ENCODE measurements around the gene LZTS2.
A peak's percentile ranks its signal among the peaks of the same experiment; 100 is the strongest.

LZTS2 gene

DNA sequence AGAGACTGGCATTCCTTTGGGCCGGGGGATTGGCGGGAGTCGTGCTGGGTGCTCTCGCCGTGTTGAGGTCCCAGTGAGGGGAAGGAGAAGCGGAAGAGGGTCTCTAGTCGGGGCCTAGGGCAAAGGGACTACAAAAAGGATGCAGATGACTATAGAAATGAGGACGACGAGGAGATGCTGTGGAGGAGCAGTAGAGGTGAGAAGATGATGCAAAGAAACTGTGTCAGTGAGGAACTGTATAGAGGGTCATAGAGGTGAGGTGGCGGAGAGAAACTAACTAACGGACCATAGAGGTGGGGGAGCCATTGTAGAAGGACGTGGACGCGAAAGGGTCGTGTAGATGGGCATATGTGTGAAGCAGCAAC, 11.9 kb upstream of the LZTS2 start:
- no peak for DNase-seq
- peaks cover 4 to 36% (median 25%) of the 10 kb centered on the region in 4 experiments for H3K4me1 ChIP-seq (ENCODE audit: control extremely low read depth in 1 of 4, control insufficient read depth in 4 of 4, insufficient read depth in 4 of 4, low read length in 3 of 4)
- ChIA-PET CTCF (interaction anchor here (1.8 to 23.7 kb wide), 4 partner anchors 10 to 42 kb away, joined by 5 to 311 read pairs (median 26); partner anchors contain the start of gene LZTS2), POLR2A (interaction anchor here (1.2 kb wide), 1 partner anchor 12 kb away, joined by 3 read pairs; the partner anchor contains the start of gene LZTS2)
- peak overlapping the region in 1 of 2 experiments; percentile 76 for H3K27ac ChIP-seq (ENCODE audit: insufficient read depth in 1 of 2, low read depth in 1 of 2, low read length in 2 of 2, poor library complexity in 1 of 2, severe bottlenecking in 2 of 2)
- no peaks in the 10 kb centered on the region for H3K27me3 ChIP-seq (replicated peaks in 2 of 5; ENCODE audit: control insufficient read depth in 4 of 5, insufficient read depth in 5 of 5, low read length in 4 of 5)
- peaks cover 11 to 50% (median 37%) of the 10 kb centered on the region in 4 experiments for H3K36me3 ChIP-seq (ENCODE audit: control insufficient read depth in 4 of 4, insufficient read depth in 4 of 4, low read length in 3 of 4)
- H3K9me3 ChIP-seq (ENCODE audit: control extremely low read depth in 1 of 5, control insufficient read depth in 4 of 5, insufficient read depth in 2 of 5, low read depth in 1 of 5, low read length in 4 of 5) = no peaks in the 10 kb centered on the region
- WGBS (ENCODE audit: insufficient coverage) = 3% methylated on average over 15 of the region's 15 CpGs
- H3K4me3 ChIP-seq (ENCODE audit: control insufficient read depth in 1 of 7, extremely low read depth in 1 of 7, insufficient read depth in 4 of 7, low read depth in 2 of 7, low read length in 6 of 7) = peak overlapping the region; percentile 65 to 98 (median 93)

DNA sequence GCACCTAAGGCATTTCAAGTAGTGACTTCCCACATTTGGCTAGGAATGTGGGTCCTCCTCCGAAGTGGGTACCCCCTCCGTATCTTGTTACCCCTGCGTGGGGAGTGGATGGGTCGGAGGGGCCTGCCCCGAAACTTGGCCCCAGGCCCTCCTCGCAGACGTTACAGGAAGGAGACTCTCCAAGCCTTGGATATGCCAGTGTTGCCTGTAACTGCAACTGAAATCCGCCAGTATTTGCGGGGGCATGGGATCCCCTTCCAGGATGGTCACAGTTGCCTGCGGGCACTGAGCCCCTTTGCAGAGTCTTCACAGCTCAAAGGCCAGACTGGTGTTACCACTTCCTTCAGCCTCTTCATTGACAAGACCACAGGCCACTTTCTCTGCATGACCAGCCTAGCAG, 11.4 kb upstream of the LZTS2 start:
- ChIA-PET POLR2A (no interaction called here), CTCF (interaction anchor here (0.7 to 23.7 kb wide), 4 partner anchors 9 to 29 kb away, joined by 3 to 311 read pairs (median 98); partner anchors contain the start of gene LZTS2)
- Histone ChIP-seq H3K4me3 (ENCODE audit: control insufficient read depth in 1 of 7, extremely low read depth in 1 of 7, insufficient read depth in 4 of 7, low read depth in 2 of 7, low read length in 6 of 7) (peak overlapping the region; percentile 65 to 98 (median 93)), H3K27ac (ENCODE audit: insufficient read depth in 1 of 2, low read depth in 1 of 2, low read length in 2 of 2, poor library complexity in 1 of 2, severe bottlenecking in 2 of 2) (peak overlapping the region in 1 of 2 experiments; percentile 76), H3K4me1 (ENCODE audit: control extremely low read depth in 1 of 4, control insufficient read depth in 4 of 4, insufficient read depth in 4 of 4, low read length in 3 of 4) (peaks cover 4 to 36% (median 25%) of the 10 kb centered on the region in 4 experiments), H3K36me3 (ENCODE audit: control insufficient read depth in 4 of 4, insufficient read depth in 4 of 4, low read length in 3 of 4) (peaks cover 13 to 51% (median 36%) of the 10 kb centered on the region in 4 experiments), H3K9me3 (ENCODE audit: control extremely low read depth in 1 of 5, control insufficient read depth in 4 of 5, insufficient read depth in 2 of 5, low read depth in 1 of 5, low read length in 4 of 5) (no peaks in the 10 kb centered on the region), H3K27me3 (replicated peaks in 2 of 5; ENCODE audit: control insufficient read depth in 4 of 5, insufficient read depth in 5 of 5, low read length in 4 of 5) (no peaks in the 10 kb centered on the region)
- 75% methylated on average over 10 of the region's 10 CpGs for WGBS (ENCODE audit: insufficient coverage)
- no peak for DNase-seq

DNA sequence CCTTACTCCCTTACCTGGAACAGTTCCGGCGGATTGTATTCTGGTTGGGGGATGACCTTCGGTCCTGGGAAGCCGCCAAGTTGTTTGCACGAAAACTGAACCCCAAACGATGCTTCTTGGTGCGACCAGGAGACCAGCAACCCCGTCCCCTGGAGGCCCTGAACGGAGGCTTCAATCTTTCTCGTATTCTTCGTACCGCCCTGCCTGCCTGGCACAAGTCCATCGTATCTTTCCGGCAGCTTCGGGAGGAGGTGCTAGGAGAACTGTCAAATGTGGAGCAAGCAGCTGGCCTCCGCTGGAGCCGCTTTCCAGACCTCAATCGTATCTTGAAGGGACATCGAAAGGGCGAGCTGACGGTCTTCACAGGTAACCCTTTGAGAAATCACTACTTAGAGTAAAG, 10.5 kb upstream of the LZTS2 start:
- no peak for DNase-seq
- Histone ChIP-seq H3K4me1 (ENCODE audit: control extremely low read depth in 1 of 4, control insufficient read depth in 4 of 4, insufficient read depth in 4 of 4, low read length in 3 of 4) (peaks cover 4 to 36% (median 25%) of the 10 kb centered on the region in 4 experiments), H3K9me3 (ENCODE audit: control extremely low read depth in 1 of 5, control insufficient read depth in 4 of 5, insufficient read depth in 2 of 5, low read depth in 1 of 5, low read length in 4 of 5) (no peaks in the 10 kb centered on the region), H3K27ac (ENCODE audit: insufficient read depth in 1 of 2, low read depth in 1 of 2, low read length in 2 of 2, poor library complexity in 1 of 2, severe bottlenecking in 2 of 2) (no peak overlapping the region), H3K4me3 (ENCODE audit: control insufficient read depth in 1 of 7, extremely low read depth in 1 of 7, insufficient read depth in 4 of 7, low read depth in 2 of 7, low read length in 6 of 7) (no peak overlapping the region), H3K27me3 (replicated peaks in 2 of 5; ENCODE audit: control insufficient read depth in 4 of 5, insufficient read depth in 5 of 5, low read length in 4 of 5) (no peaks in the 10 kb centered on the region), H3K36me3 (ENCODE audit: control insufficient read depth in 4 of 4, insufficient read depth in 4 of 4, low read length in 3 of 4) (peaks cover 16 to 56% (median 40%) of the 10 kb centered on the region in 4 experiments)
- WGBS (ENCODE audit: insufficient coverage) = 97% methylated on average over 21 of the region's 21 CpGs
- CTCF ChIA-PET = interaction anchor here (0.6 to 23.7 kb wide), 5 partner anchors 8 to 28 kb away, joined by 3 to 311 read pairs (median 44); partner anchors contain the start of genes LZTS2 and SEMA4G
- POLR2A ChIA-PET = no interaction called here

DNA sequence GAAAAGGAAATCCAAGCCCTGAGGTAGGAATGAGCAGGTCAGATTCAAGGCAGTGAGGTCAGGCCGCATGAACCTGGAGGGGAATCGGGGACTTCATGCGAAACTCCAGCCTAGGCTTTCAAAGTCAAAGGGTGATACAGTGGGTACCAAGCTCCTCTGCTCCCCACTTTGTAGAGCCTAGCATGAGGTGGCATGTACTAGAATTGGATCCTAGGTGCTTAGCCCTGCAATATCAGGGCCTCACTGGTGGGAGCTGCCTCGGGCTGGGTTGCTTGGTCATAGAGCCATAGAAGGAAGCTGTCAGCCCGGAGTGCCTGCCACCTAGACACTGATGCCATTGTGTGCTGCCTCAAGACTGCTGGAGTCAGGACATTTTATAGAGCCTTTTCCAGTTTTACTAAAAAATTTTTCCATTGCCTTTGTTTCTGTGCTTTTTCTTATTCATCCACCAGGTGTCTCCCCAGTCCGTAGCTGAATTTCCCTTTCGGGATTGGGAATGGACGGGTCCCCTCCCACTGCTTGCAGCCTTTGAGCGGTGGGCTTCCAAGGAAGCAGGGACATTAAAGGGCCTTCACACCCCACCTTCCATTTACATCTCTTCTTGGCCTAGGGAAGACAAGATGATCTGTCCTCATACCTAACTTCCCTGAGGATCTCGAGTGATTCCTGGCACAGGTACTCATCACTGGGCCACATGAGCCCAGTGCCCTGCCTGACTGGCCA, 5.5 kb upstream of the LZTS2 start:
- Histone ChIP-seq H3K27ac (ENCODE audit: insufficient read depth in 1 of 2, low read depth in 1 of 2, low read length in 2 of 2, poor library complexity in 1 of 2, severe bottlenecking in 2 of 2) (no peak overlapping the region), H3K9me3 (ENCODE audit: control extremely low read depth in 1 of 5, control insufficient read depth in 4 of 5, insufficient read depth in 2 of 5, low read depth in 1 of 5, low read length in 4 of 5) (no peaks in the 10 kb centered on the region), H3K4me1 (ENCODE audit: control extremely low read depth in 1 of 4, control insufficient read depth in 4 of 4, insufficient read depth in 4 of 4, low read length in 3 of 4) (peaks cover 0 to 42% (median 28%) of the 10 kb centered on the region in 4 experiments), H3K4me3 (ENCODE audit: control insufficient read depth in 1 of 7, extremely low read depth in 1 of 7, insufficient read depth in 4 of 7, low read depth in 2 of 7, low read length in 6 of 7) (no peak overlapping the region), H3K27me3 (replicated peaks in 2 of 5; ENCODE audit: control insufficient read depth in 4 of 5, insufficient read depth in 5 of 5, low read length in 4 of 5) (no peaks in the 10 kb centered on the region), H3K36me3 (ENCODE audit: control insufficient read depth in 4 of 4, insufficient read depth in 4 of 4, low read length in 3 of 4) (peaks cover 16 to 51% (median 36%) of the 10 kb centered on the region in 4 experiments)
- no peak for DNase-seq
- CTCF ChIA-PET = interaction anchor here (1.0 to 23.7 kb wide), 8 partner anchors 10 to 58 kb away, joined by 3 to 311 read pairs (median 4); no protein-coding TSS in a partner anchor
- WGBS (ENCODE audit: insufficient coverage) = 74% methylated on average over 7 of the region's 10 CpGs
- POLR2A ChIA-PET = no interaction called here

DNA sequence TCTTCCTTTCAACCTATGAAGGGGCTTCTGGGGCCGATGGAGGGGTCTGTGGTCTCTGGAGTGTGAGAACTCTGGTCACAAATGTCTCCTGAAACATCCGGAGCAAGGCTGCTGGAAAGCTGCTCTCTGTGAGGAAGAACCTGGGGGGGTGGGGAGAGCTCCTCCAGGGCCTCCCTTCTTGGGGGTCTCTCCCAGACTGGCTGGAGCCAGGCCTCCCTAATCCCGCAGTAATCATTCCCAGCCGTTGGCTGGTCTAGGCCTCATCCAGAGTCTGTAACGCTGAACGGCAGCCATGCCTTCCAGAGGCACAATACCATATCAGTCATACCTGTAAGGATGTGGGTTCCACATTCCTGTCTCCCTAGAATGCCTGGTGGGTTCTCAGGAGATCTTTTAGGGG, 4.4 kb upstream of the LZTS2 start:
- WGBS (ENCODE audit: insufficient coverage) = 93% methylated on average over 4 of the region's 6 CpGs
- Histone ChIP-seq H3K4me3 (ENCODE audit: control insufficient read depth in 1 of 7, extremely low read depth in 1 of 7, insufficient read depth in 4 of 7, low read depth in 2 of 7, low read length in 6 of 7) (no peak overlapping the region), H3K9me3 (ENCODE audit: control extremely low read depth in 1 of 5, control insufficient read depth in 4 of 5, insufficient read depth in 2 of 5, low read depth in 1 of 5, low read length in 4 of 5) (no peaks in the 10 kb centered on the region), H3K27ac (ENCODE audit: insufficient read depth in 1 of 2, low read depth in 1 of 2, low read length in 2 of 2, poor library complexity in 1 of 2, severe bottlenecking in 2 of 2) (no peak overlapping the region), H3K27me3 (replicated peaks in 2 of 5; ENCODE audit: control insufficient read depth in 4 of 5, insufficient read depth in 5 of 5, low read length in 4 of 5) (no peaks in the 10 kb centered on the region), H3K4me1 (ENCODE audit: control extremely low read depth in 1 of 4, control insufficient read depth in 4 of 4, insufficient read depth in 4 of 4, low read length in 3 of 4) (peaks cover 0 to 37% (median 28%) of the 10 kb centered on the region in 4 experiments), H3K36me3 (ENCODE audit: control insufficient read depth in 4 of 4, insufficient read depth in 4 of 4, low read length in 3 of 4) (peaks cover 16 to 42% (median 27%) of the 10 kb centered on the region in 4 experiments)
- ChIA-PET CTCF (interaction anchor here (1.3 to 23.7 kb wide), 5 partner anchors 8 to 48 kb away, joined by 3 to 311 read pairs (median 44); partner anchors contain the start of genes MRPL43 and TWNK), POLR2A (no interaction called here)
- no peak for DNase-seq

DNA sequence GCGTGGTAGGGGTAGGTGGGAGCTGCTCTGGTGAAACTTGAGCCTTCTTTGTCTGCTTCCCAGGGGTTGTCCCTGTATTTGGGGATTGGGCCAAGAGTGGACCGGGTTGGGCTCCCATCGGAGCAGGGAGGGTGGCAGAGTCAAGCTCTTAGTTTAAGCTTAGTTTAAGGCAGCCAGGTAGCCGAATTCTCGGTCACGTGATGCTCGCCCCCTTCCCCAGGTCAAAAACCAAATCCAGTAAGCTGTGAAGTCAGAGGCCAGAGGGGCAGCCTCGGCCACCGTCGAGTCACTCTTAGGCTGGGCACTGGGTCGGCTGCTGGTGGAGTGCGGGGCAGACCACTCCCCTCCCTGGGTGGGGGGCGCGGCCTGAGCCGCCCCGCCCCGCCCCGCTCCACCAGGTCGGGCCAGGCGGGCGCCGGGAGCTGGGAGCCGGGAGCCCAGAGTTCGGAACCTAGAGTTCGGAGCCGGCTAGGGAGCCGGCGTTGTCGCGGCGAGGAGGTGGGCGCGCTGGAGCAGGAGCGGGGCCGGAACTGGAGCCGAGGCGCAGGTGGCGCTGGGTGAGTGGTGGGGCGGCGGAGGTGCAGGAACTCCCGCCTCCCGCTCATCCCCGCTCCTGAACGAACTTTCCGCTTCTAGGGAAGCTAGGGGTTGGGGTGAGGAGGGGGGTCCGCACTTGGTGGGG, 2.8 kb upstream of the LZTS2 start:
- Histone ChIP-seq H3K4me1 (ENCODE audit: control extremely low read depth in 1 of 4, control insufficient read depth in 4 of 4, insufficient read depth in 4 of 4, low read length in 3 of 4) (peaks cover 0 to 53% (median 44%) of the 10 kb centered on the region in 4 experiments), H3K9me3 (ENCODE audit: control extremely low read depth in 1 of 5, control insufficient read depth in 4 of 5, insufficient read depth in 2 of 5, low read depth in 1 of 5, low read length in 4 of 5) (no peaks in the 10 kb centered on the region), H3K27me3 (replicated peaks in 2 of 5; ENCODE audit: control insufficient read depth in 4 of 5, insufficient read depth in 5 of 5, low read length in 4 of 5) (no peaks in the 10 kb centered on the region), H3K36me3 (ENCODE audit: control insufficient read depth in 4 of 4, insufficient read depth in 4 of 4, low read length in 3 of 4) (peaks cover 5 to 29% (median 14%) of the 10 kb centered on the region in 4 experiments), H3K27ac (ENCODE audit: insufficient read depth in 1 of 2, low read depth in 1 of 2, low read length in 2 of 2, poor library complexity in 1 of 2, severe bottlenecking in 2 of 2) (peak overlapping the region; percentile 15 to 90), H3K4me3 (ENCODE audit: control insufficient read depth in 1 of 7, extremely low read depth in 1 of 7, insufficient read depth in 4 of 7, low read depth in 2 of 7, low read length in 6 of 7) (peak overlapping the region; percentile 76 to 93 (median 84))
- ChIA-PET CTCF (interaction anchor here (1.0 to 23.7 kb wide), 9 partner anchors 9 to 55 kb away, joined by 3 to 311 read pairs (median 4); partner anchors contain the start of genes MRPL43 and TWNK), POLR2A (interaction anchor here (0.5 to 1.7 kb wide), 2 partner anchors 35 to 363 kb away, joined by 3 to 7 read pairs; partner anchors contain the start of genes PDZD7 and SFXN3)
- DNase-seq = no peak
- WGBS (ENCODE audit: insufficient coverage) = 3% methylated on average over 29 of the region's 46 CpGs
